CD8-positive, alpha-beta memory T cell (primary cell): ENCODE measurements around the gene ZBTB25. TPM values are rescaled to one million over a fixed set of nuclear protein-coding genes. Genes with fewer than 3 reads are reported as not detected.

Source experiments
- CTCF ChIA-PET: fragments of 350-600 bp; sonication (Branson Sonifier 250); formaldehyde crosslinking; loops from one replicate; lab custom pipeline; 2021; ENCODE audit warnings: antibody characterized with exemption; lab: Charles Lee
- POLR2A ChIA-PET: fragments of 350-600 bp; sonication (Branson Sonifier 250); formaldehyde crosslinking; loops from one replicate; lab custom pipeline; 2021; ENCODE audit warnings: antibody characterized with exemption; lab: Charles Lee
- DNase-seq, 5 donors: peaks; one replicate each; pipeline versions ENCODE4 v3.0.0 to v3.0.0-alpha.2; 2020 to 2022; ENCODE audit warnings: mixed read lengths in 1 of 5
- H3K27ac ChIP-seq: one replicate; pipeline ENCODE4 v1.7.0; 2013; ENCODE audit warnings: low read depth, mild to moderate bottlenecking, low read length, moderate library complexity
- H3K27me3 ChIP-seq: 2 replicates; pipeline ENCODE4 v1.7.0; 2013; ENCODE audit warnings: low read length, mild to moderate bottlenecking; ENCODE audit not compliant: insufficient read depth, poor library complexity, severe bottlenecking
- H3K36me3 ChIP-seq: 2 replicates; pipeline ENCODE4 v1.7.0; 2013; ENCODE audit warnings: mild to moderate bottlenecking, low read length, moderate library complexity; ENCODE audit not compliant: insufficient read depth
- H3K4me1 ChIP-seq: 2 replicates; pipeline ENCODE4 v1.7.0; 2013; ENCODE audit warnings: mild to moderate bottlenecking, low read length, moderate library complexity; ENCODE audit not compliant: insufficient read depth
- H3K4me3 ChIP-seq: 2 replicates; pipeline ENCODE4 v1.7.0; 2013; ENCODE audit warnings: mild to moderate bottlenecking, low read length
- H3K9me3 ChIP-seq: 2 replicates; pipeline ENCODE4 v1.7.0; 2013; ENCODE audit warnings: mild to moderate bottlenecking, low read length
- H3K27ac Mint-ChIP-seq, 8 donors: one replicate each; pipeline ENCODE4 v1.8.0; 2020 to 2021; ENCODE audit warnings: mixed read lengths in 8 of 8, mild to moderate bottlenecking in 6 of 8, inconsistent platforms in 3 of 8, moderate library complexity in 3 of 8
- H3K27me3 Mint-ChIP-seq, 2 donors: one replicate each; pipeline ENCODE4 v1.8.0; 2020 to 2021; ENCODE audit warnings: mixed read lengths in 2 of 2, mild to moderate bottlenecking in 1 of 2, moderate library complexity in 1 of 2
- H3K36me3 Mint-ChIP-seq, 3 donors: one replicate each; pipeline ENCODE4 v1.8.0; 2020 to 2021; ENCODE audit warnings: mixed read lengths in 3 of 3, inconsistent platforms in 1 of 3, mild to moderate bottlenecking in 1 of 3
- H3K4me1 Mint-ChIP-seq, 3 donors: one replicate each; pipeline ENCODE4 v1.8.0; 2020 to 2021; ENCODE audit warnings: mixed read lengths in 3 of 3, inconsistent platforms in 1 of 3, mild to moderate bottlenecking in 1 of 3
- H3K4me3 Mint-ChIP-seq, 7 donors: one replicate each; pipeline ENCODE4 v1.8.0; 2020 to 2021; ENCODE audit warnings: mixed read lengths in 7 of 7, mild to moderate bottlenecking in 6 of 7, moderate library complexity in 4 of 7, inconsistent platforms in 2 of 7
- H3K9me3 Mint-ChIP-seq, 5 donors: one replicate each; pipeline ENCODE4 v1.8.0; 2020 to 2022; ENCODE audit warnings: mixed read lengths in 5 of 5, mild to moderate bottlenecking in 3 of 5, moderate library complexity in 2 of 5, inconsistent platforms in 1 of 5
- polyA plus RNA-seq: library from polyadenylated mRNA; unstranded; fragments of 300-500 nt; fragmentation: Illumina TruSeq; gene quantifications from one replicate; pipeline ENCODE4 v1.2.3, GENCODE V29; 2021
- total RNA-seq, 2 experiments: library from RNA; stranded (reverse); gene quantifications; one replicate each; pipeline ENCODE4 v1.2.3, GENCODE V29; 2021

ZBTB25 gene
- total and polyA plus RNA-seq, 3 experiments from 2014 or later: 21.7 to 34.9 (median 22.9) TPM

- POLR2A ChIA-PET: interaction anchor here (0.5 to 2.0 kb wide), 14 partner anchors 9 to 863 kb away, joined by 3 to 18 read pairs (median 4); partner anchors contain the start of genes AKAP5, HSPA2, MTHFD1 and WDR89
- Histone ChIP-seq H3K27me3 (no peaks in the 10 kb centered on the region), H3K36me3 (no peaks in the 10 kb centered on the region), H3K4me1 (peaks cover 58% of the 10 kb centered on the region), H3K9me3 (no peaks in the 10 kb centered on the region), H3K27ac (peak within 1 kb of the TSS; percentile 99), H3K4me3 (peak within 1 kb of the TSS; percentile 82)
- Mint-ChIP-seq H3K9me3 (peaks cover 0 to 2% (median 0%) of the 10 kb centered on the region in 5 donors), H3K27me3 (peaks cover 0 to 4% of the 10 kb centered on the region in 2 donors), H3K27ac (peak within 1 kb of the TSS; percentile 97 to 100 (median 100)), H3K36me3 (peaks cover 0 to 44% (median 6%) of the 10 kb centered on the region in 3 donors), H3K4me1 (peaks cover 65 to 79% (median 72%) of the 10 kb centered on the region in 3 donors), H3K4me3 (peak within 1 kb of the TSS; percentile 93 to 99 (median 95))
- CTCF ChIA-PET: interaction anchor here (0.5 to 2.2 kb wide), 7 partner anchors 10 to 145 kb away, joined by 3 to 11 read pairs (median 5); partner anchors contain the start of gene HSPA2
- peak; percentile 79 to 93 (median 91) for DNase-seq
Measured at GRCh38 chr14:64504310-64504896, 765 bp upstream of the ZBTB25 start, which contains the start of gene ZBTB1. Gene ZBTB1 (plus strand): TSS chr14:64504770. CDS start chr14:64521505, 16,735 bp downstream.

DNA sequence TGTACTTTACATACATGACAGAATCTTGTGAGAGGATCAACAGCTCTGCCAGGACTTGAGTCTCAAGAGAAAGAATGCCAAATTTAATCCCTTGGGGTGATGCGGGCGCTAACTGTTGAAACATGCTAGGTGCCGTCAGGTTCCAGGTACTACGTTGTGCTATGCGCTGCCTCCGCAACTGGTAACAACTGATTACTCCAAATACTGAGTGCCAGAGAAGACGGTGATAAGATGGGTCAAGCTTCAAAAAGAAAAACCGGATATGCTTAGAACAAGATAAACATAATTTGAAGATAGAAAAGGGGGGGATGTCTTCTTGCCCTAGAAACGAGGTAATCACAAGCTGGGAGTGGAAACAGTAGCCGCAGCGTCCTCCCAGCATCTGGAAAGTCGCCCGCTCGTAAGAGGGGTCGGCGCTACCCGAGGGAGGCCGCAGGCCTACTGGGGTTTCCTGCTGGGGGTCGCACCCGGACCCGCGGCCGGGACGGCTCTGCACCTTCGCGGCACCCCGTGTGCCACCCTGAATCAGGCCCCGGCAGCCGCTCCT lies 678 bp downstream of the ZBTB25 start:
- peaks cover 61 to 73% (median 62%) of the 10 kb centered on the region in 3 donors for H3K4me1 Mint-ChIP-seq
- peak in 2 of 5 donors; percentile 5 to 52 for DNase-seq

DNA sequence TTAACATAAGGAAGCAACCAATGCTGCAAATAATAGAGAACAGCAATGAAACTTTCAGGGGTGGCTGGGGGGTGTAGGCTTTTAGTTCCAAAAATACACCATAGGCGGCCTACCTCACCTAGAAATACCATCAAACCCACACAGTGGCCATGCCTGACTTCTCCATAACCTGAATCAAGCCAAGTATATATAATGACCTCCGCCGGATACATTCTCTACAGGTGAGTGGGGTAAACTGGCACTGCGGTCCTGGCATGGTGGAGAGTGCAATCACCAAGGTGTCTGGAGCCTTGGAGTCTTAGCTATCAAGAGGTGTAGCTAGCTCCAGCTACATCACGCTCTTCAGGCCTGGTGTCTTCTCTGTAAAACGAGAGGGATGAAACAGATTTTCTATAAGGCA lies 1.2 kb downstream of the ZBTB25 start:
- peak in 2 of 5 donors; percentile 5 to 36 for DNase-seq
- peak overlapping the region; percentile 82 for H3K4me3 ChIP-seq
- H3K27ac ChIP-seq: peak overlapping the region; percentile 99
- H3K27me3 Mint-ChIP-seq: peaks cover 0 to 4% of the 10 kb centered on the region in 2 donors
- H3K27ac Mint-ChIP-seq: peak overlapping the region; percentile 97 to 100 (median 98)
- H3K36me3 Mint-ChIP-seq: peaks cover 0 to 57% (median 6%) of the 10 kb centered on the region in 3 donors
- H3K36me3 ChIP-seq: peaks cover 6% of the 10 kb centered on the region
- no peaks in the 10 kb centered on the region for H3K9me3 ChIP-seq
- peaks cover 61 to 73% (median 62%) of the 10 kb centered on the region in 3 donors for H3K4me1 Mint-ChIP-seq
- peak overlapping the region; percentile 94 to 99 (median 95) for H3K4me3 Mint-ChIP-seq
- H3K9me3 Mint-ChIP-seq: peaks cover 0 to 2% (median 0%) of the 10 kb centered on the region in 5 donors
- H3K4me1 ChIP-seq: peaks cover 54% of the 10 kb centered on the region
- ChIA-PET POLR2A (interaction anchor here (0.9 to 2.3 kb wide), 7 partner anchors 8 to 861 kb away, joined by 3 to 13 read pairs (median 3); partner anchors contain the start of genes HSPA2, MTHFD1 and WDR89), CTCF (interaction anchor here (1.0 to 3.0 kb wide), 5 partner anchors 8 to 72 kb away, joined by 4 to 18 read pairs (median 7); partner anchors contain the start of gene HSPA2)
- no peaks in the 10 kb centered on the region for H3K27me3 ChIP-seq

More for the DNA sequence above, 678 bp downstream of the ZBTB25 start:
- H3K27me3 Mint-ChIP-seq: peaks cover 0 to 4% of the 10 kb centered on the region in 2 donors
- H3K4me3 ChIP-seq: peak overlapping the region; percentile 82
- H3K27ac Mint-ChIP-seq: peak overlapping the region; percentile 97 to 100 (median 98)
- no peaks in the 10 kb centered on the region for H3K27me3 ChIP-seq
- no peaks in the 10 kb centered on the region for H3K9me3 ChIP-seq
- ChIA-PET CTCF (interaction anchor here (0.6 to 3.0 kb wide), 5 partner anchors 8 to 73 kb away, joined by 3 to 18 read pairs (median 7); partner anchors contain the start of gene HSPA2), POLR2A (interaction anchor here (0.6 to 2.3 kb wide), 9 partner anchors 8 to 861 kb away, joined by 3 to 13 read pairs (median 4); partner anchors contain the start of genes HSPA2, MTHFD1 and WDR89)
- H3K27ac ChIP-seq: peak overlapping the region; percentile 99
- H3K36me3 ChIP-seq: peaks cover 1% of the 10 kb centered on the region
- peaks cover 0 to 52% (median 6%) of the 10 kb centered on the region in 3 donors for H3K36me3 Mint-ChIP-seq
- peaks cover 0 to 2% (median 0%) of the 10 kb centered on the region in 5 donors for H3K9me3 Mint-ChIP-seq
- H3K4me3 Mint-ChIP-seq: peak overlapping the region; percentile 94 to 99 (median 95)
- H3K4me1 ChIP-seq: peaks cover 54% of the 10 kb centered on the region

DNA sequence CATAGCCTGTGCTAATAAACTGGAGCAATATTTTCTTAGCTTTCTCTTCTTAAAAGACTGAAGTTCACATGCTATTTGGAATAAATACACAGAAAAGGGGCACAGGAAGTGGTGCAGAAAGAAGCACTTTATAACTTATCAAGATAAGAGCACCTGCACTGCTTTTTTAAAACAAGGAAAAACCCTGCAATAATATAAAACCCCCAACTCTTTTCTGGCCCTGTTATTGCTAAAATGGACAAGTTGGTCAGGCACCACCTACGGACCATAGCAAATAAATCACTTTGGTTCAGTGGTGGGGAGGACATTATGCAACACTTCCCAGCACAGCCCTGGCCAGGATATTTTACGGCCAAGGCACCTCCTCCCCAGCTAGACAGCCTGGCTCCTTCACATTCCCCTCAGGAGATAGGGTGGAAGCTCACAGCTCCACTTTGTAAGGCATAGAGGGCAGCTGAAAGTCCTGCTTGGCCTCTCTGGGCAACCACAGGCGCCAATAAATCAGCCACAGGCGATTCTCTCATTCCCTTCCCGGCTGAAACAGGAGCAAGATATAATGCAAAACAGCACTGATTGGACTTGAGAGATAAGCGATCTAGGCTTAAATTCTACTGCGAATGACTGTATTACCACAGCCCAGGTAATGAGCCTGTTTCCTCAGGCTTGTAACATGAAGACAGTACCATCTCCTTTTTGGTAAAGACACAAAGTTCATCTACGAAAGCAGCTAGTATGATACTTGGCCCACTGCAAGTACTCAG lies 2.0 kb downstream of the ZBTB25 start:
- ChIA-PET CTCF (interaction anchor here (1.0 to 3.0 kb wide), 7 partner anchors 9 to 72 kb away, joined by 3 to 18 read pairs (median 5); partner anchors contain the start of gene HSPA2), POLR2A (interaction anchor here (2.3 kb wide), 1 partner anchor 9 kb away, joined by 13 read pairs; no protein-coding TSS in a partner anchor)
- Histone ChIP-seq H3K9me3 (no peaks in the 10 kb centered on the region), H3K36me3 (peaks cover 7% of the 10 kb centered on the region), H3K27ac (peak overlapping the region; percentile 99), H3K27me3 (no peaks in the 10 kb centered on the region), H3K4me1 (peaks cover 54% of the 10 kb centered on the region), H3K4me3 (peak overlapping the region; percentile 82)
- Mint-ChIP-seq H3K9me3 (peaks cover 0 to 2% (median 0%) of the 10 kb centered on the region in 5 donors), H3K4me3 (peak overlapping the region; percentile 94 to 99 (median 95)), H3K36me3 (peaks cover 0 to 64% (median 6%) of the 10 kb centered on the region in 3 donors), H3K27ac (peak overlapping the region; percentile 97 to 100 (median 98)), H3K27me3 (peaks cover 0 to 4% of the 10 kb centered on the region in 2 donors), H3K4me1 (peaks cover 60 to 73% (median 61%) of the 10 kb centered on the region in 3 donors)
- peak in 2 of 5 donors; percentile 3 to 50 for DNase-seq

DNA sequence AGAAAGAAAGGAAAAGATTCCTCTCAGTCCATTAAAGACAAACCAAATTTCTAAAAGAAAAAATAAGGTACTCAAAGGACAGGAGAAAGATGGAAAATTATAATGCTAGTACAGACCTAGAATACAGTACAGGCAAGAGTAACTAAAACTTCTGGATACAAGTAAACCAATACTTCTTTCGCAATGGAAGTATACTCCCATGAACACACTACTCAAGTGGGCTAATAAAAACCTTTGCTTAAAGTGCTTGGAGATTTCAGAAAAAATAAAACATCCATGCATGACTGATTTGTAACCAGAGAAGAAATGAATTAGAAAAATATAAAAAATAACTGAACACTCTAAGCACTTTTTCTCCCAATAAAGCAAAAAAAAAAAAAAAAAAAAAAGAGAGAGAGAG lies 3.5 kb downstream of the ZBTB25 start:
- no peak for DNase-seq
- ChIA-PET POLR2A (interaction anchor here (0.7 kb wide), 1 partner anchor 788 kb away, joined by 8 read pairs; no protein-coding TSS in a partner anchor), CTCF (interaction anchor here (2.0 kb wide), 1 partner anchor 12 kb away, joined by 5 read pairs; no protein-coding TSS in a partner anchor)
- Histone ChIP-seq H3K27me3 (no peaks in the 10 kb centered on the region), H3K27ac (no peak overlapping the region), H3K4me1 (peaks cover 56% of the 10 kb centered on the region), H3K36me3 (peaks cover 8% of the 10 kb centered on the region), H3K9me3 (no peaks in the 10 kb centered on the region), H3K4me3 (peak overlapping the region; percentile 12)
- Mint-ChIP-seq H3K9me3 (peaks cover 0 to 2% (median 0%) of the 10 kb centered on the region in 5 donors), H3K4me1 (peaks cover 54 to 73% (median 65%) of the 10 kb centered on the region in 3 donors), H3K27me3 (peaks cover 0 to 4% of the 10 kb centered on the region in 2 donors), H3K4me3 (peak overlapping the region; percentile 84 to 99 (median 94)), H3K27ac (peak overlapping the region; percentile 86 to 100 (median 97)), H3K36me3 (peaks cover 0 to 64% (median 6%) of the 10 kb centered on the region in 3 donors)

- H3K4me1 Mint-ChIP-seq: peaks cover 64 to 89% (median 88%) of the 10 kb centered on the region in 3 donors
- Histone ChIP-seq H3K36me3 (peaks cover 11% of the 10 kb centered on the region), H3K9me3 (no peaks in the 10 kb centered on the region), H3K4me1 (peaks cover 69% of the 10 kb centered on the region), H3K27me3 (no peaks in the 10 kb centered on the region), H3K4me3 (no peak overlapping the region), H3K27ac (no peak overlapping the region)
- POLR2A ChIA-PET: interaction anchor here (0.7 to 2.1 kb wide), 3 partner anchors 8 to 15 kb away, joined by 3 to 6 read pairs (median 4); no protein-coding TSS in a partner anchor
- no peaks in the 10 kb centered on the region for H3K27me3 Mint-ChIP-seq
- DNase-seq: no peak
- CTCF ChIA-PET: interaction anchor here (1.0 to 4.3 kb wide), 6 partner anchors 9 to 67 kb away, joined by 3 to 28 read pairs (median 6); partner anchors contain the start of gene HSPA2
- H3K4me3 Mint-ChIP-seq: peak overlapping the region; percentile 7 to 60 (median 39)
- H3K36me3 Mint-ChIP-seq: peaks cover 0 to 69% (median 5%) of the 10 kb centered on the region in 3 donors
- H3K27ac Mint-ChIP-seq: peak overlapping the region in 7 of 8 donors; percentile 51 to 81 (median 68)
- H3K9me3 Mint-ChIP-seq: no peaks in the 10 kb centered on the region
Measured at GRCh38 chr14:64496764-64497163, 6.9 kb downstream of the ZBTB25 start.
